Heart left ventricle (tissue), 13 donors: ENCODE data around the gene GMPR.

Experiments
- CTCF ChIP-seq, 12 donors: fragments of 200-600 bp; sonication (generic) in 4 of 12; IDR thresholded peaks; one replicate each; pipeline versions ENCODE4 v1.5.0 to v1.8.0; 2018 to 2022; ENCODE audit warnings: antibody characterized with exemption in 12 of 12, mild to moderate bottlenecking in 5 of 12
- POLR2A ChIP-seq, 2 donors: fragments of 450-650 bp; IDR thresholded peaks; one replicate each; pipeline ENCODE4 v1.6.1; 2017; ENCODE audit warnings: antibody characterized with exemption in 2 of 2, mild to moderate bottlenecking in 2 of 2, moderate library complexity in 2 of 2
- donor health status: ischemic (EF 13 %, LVEDD 7.1; RV severe dilation, severe dysfunction).
- donor health status: DM: no; HTN: yes; CAD: no.
- donor health status: DM: no; HTN: no; CAD: no.
- donor health status: ischemic (EF 25% LVEDD 6.9; RV normal size, moderate dysfunction).
- donor health status: ischemic (EF 25% LVEDD 5.7; RV mildly dilated, moderate dysfunction).
- donor health status: ischemic (EF 35%, LVEDD 5.7; RV mildly dilated, moderate dysfunction).
- donor health status: nonischemic (EF 11% LVEDD 7.7; RV severe dilation, severe dysfunction).
- donor health status: DM: yes; HTN: yes; CAD: no.
- donor health status: PGD.
- donor health status: ischemic (EF 29% LVEDD 5.4; RV normal size, mild dysfunction).
- donor health status: nonischemic (EF 23%, LVEDD 6.1; RV moderate dilation, normal function).

DNA sequence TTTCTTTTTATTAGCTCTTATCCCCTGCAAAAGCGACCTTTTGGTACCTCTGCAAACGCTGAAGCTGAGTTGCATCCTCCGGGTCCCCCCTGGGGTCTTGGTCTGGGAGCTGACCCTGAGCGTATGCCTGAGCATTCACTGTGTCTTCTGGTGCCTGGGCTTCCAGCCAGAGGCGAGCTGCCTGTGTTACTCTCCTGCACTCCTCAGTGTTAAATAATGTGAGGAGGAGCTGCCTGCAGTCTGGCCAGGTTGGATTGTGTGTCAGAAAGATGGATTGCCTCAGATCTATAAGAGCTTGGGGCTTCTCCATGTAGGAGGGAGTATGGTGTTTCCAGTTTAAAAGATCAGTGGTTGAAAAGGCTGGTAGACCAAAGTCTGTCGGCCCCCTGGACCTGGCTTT, 8.7 kb upstream of the GMPR start:
- TF ChIP-seq CTCF (IDR thresholded peaks at IDR 0.05) (no peak), POLR2A (IDR thresholded peaks at IDR 0.05) (no peak)
